C4-2B (cell line): ENCODE data around the gene RFC5.

Source experiments
- ZFX ChIP-seq: fragments of 450-650 bp; IDR thresholded peaks from 2 replicates; pipeline ENCODE4 v1.6.1; 2017
- TF ChIP-seq, protein P1 (sequence below): fragments of 450-650 bp; conservative IDR thresholded peaks from 2 replicates; pipeline ENCODE4 v1.5.1; 2017; ENCODE audit warnings: mild to moderate bottlenecking

DNA sequence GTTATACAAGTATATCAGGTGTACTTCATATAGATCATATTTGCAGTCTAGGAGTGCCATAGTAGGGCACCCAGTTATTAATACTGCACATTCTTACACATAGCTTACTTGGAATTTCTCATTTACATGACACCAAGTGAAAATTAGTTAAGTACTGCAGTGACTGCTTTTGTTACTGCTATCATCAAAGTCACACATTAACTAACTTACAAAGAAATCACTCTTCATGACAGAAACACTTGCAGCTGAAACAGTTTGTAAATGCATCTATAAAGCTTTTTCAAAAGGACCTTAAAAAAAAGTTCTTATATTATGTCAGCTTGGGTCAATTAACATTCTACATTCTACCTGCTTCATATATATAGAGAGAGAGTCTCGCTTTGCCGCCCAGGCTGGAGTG is 17.8 kb upstream of the RFC5 start:
- TF ChIP-seq, protein P1, sequence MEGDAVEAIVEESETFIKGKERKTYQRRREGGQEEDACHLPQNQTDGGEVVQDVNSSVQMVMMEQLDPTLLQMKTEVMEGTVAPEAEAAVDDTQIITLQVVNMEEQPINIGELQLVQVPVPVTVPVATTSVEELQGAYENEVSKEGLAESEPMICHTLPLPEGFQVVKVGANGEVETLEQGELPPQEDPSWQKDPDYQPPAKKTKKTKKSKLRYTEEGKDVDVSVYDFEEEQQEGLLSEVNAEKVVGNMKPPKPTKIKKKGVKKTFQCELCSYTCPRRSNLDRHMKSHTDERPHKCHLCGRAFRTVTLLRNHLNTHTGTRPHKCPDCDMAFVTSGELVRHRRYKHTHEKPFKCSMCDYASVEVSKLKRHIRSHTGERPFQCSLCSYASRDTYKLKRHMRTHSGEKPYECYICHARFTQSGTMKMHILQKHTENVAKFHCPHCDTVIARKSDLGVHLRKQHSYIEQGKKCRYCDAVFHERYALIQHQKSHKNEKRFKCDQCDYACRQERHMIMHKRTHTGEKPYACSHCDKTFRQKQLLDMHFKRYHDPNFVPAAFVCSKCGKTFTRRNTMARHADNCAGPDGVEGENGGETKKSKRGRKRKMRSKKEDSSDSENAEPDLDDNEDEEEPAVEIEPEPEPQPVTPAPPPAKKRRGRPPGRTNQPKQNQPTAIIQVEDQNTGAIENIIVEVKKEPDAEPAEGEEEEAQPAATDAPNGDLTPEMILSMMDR: no peak
- no peak for TF ChIP-seq ZFX
